HEK293T (cell line): ENCODE results near the gene CD300E.

Experiments
- CTCF ChIA-PET: fragments of 350-600 bp; formaldehyde crosslinking; extraction: SDS; loops from one replicate; lab custom pipeline; 2021; ENCODE audit warnings: antibody characterized with exemption, inconsistent platforms; lab: Yijun Ruan, JAX
- POLR2A ChIA-PET: fragments of 350-600 bp; formaldehyde crosslinking; extraction: SDS; loops from one replicate; lab custom pipeline; 2020; ENCODE audit warnings: antibody characterized with exemption, inconsistent platforms; lab: Yijun Ruan, JAX
- DNase-seq: peaks from one replicate; pipeline ENCODE4 v3.0.0; 2012; ENCODE audit warnings: mixed read lengths; ENCODE audit errors: extremely low spot score
- ARNT ChIP-seq: fragments of 450-650 bp; IDR thresholded peaks from 2 replicates; pipeline ENCODE4 v1.6.1; 2017; ENCODE audit warnings: mild to moderate bottlenecking
- BHLHE40 ChIP-seq: fragments of 450-650 bp; IDR thresholded peaks from 2 replicates; pipeline ENCODE4 v1.6.1; 2016; ENCODE audit warnings: mild to moderate bottlenecking, moderate library complexity, borderline replicate concordance
- CTBP1 ChIP-seq: fragments of 450-650 bp; IDR thresholded peaks from 2 replicates; pipeline ENCODE4 v1.6.1; 2016; ENCODE audit warnings: borderline replicate concordance
- SUZ12 ChIP-seq: fragments of 450-650 bp; IDR thresholded peaks from 2 replicates; pipeline ENCODE4 v1.6.1; 2016; ENCODE audit warnings: mild to moderate bottlenecking

CD300E gene

GRCh38 chr17:74561586-74561985, 62.0 kb downstream of the CD300E start:
- ChIA-PET POLR2A (no interaction called here), CTCF (interaction anchor here (0.7 kb wide), 1 partner anchor 40 kb away, joined by 4 read pairs; no protein-coding TSS in a partner anchor)
- no peak for TF ChIP-seq ARNT
- no peak for TF ChIP-seq CTBP1
- no peak for TF ChIP-seq SUZ12
- no peak for TF ChIP-seq BHLHE40
- DNase-seq, result no peak
